KOPT-K1 (cell line): ENCODE data around the gene SHROOM3.

ENCODE experiments used
- H3K27ac ChIP-seq: fragments of 200-600 bp; sonication (generic); 2 replicates; pipeline ENCODE4 v1.5.1; 2016; ENCODE audit warnings: antibody characterized with exemption, mild to moderate bottlenecking, low read depth, low read length; ENCODE audit not compliant: poor library complexity, severe bottlenecking
- H3K36me3 ChIP-seq: fragments of 200-600 bp; sonication (generic); 2 replicates; pipeline ENCODE4 v1.5.1; 2017; ENCODE audit warnings: antibody characterized with exemption, mild to moderate bottlenecking, low read length, moderate library complexity; ENCODE audit not compliant: insufficient read depth
- H3K9me3 ChIP-seq: fragments of 200-600 bp; sonication (generic); 2 replicates; pipeline ENCODE4 v1.5.1; 2017; ENCODE audit warnings: antibody characterized with exemption, low read length, mild to moderate bottlenecking; ENCODE audit not compliant: insufficient read depth, poor library complexity, severe bottlenecking

Gene SHROOM3

GRCh38 chr4:76458825-76459224, 23.8 kb downstream of the SHROOM3 start:
- Histone ChIP-seq H3K27ac (no peak overlapping the region), H3K36me3 (no peaks in the 10 kb centered on the region), H3K9me3 (peaks cover 9% of the 10 kb centered on the region)

- Histone ChIP-seq H3K9me3 (peaks cover 13% of the 10 kb centered on the region), H3K27ac (no peak overlapping the region), H3K36me3 (no peaks in the 10 kb centered on the region)
Observed at GRCh38 chr4:76459291-76459723, 24.3 kb downstream of the SHROOM3 start.

- H3K9me3 ChIP-seq = peaks cover 13% of the 10 kb centered on the region
- H3K36me3 ChIP-seq = no peaks in the 10 kb centered on the region
- no peak overlapping the region for H3K27ac ChIP-seq
Observed at GRCh38 chr4:76463568-76463967, 28.5 kb downstream of the SHROOM3 start.

GRCh38 chr4:76470064-76470463, 35.0 kb downstream of the SHROOM3 start:
- H3K9me3 ChIP-seq = no peaks in the 10 kb centered on the region
- no peaks in the 10 kb centered on the region for H3K36me3 ChIP-seq
- H3K27ac ChIP-seq = no peak overlapping the region

- Histone ChIP-seq H3K27ac (no peak overlapping the region), H3K9me3 (no peaks in the 10 kb centered on the region), H3K36me3 (no peaks in the 10 kb centered on the region)
Observed at GRCh38 chr4:76470532-76470931, 35.5 kb downstream of the SHROOM3 start.

- Histone ChIP-seq H3K36me3 (no peaks in the 10 kb centered on the region), H3K9me3 (no peaks in the 10 kb centered on the region), H3K27ac (no peak overlapping the region)
Observed at GRCh38 chr4:76476571-76476970, 41.5 kb downstream of the SHROOM3 start.

GRCh38 chr4:76484654-76485053, 49.6 kb downstream of the SHROOM3 start:
- H3K27ac ChIP-seq = no peak overlapping the region
- no peaks in the 10 kb centered on the region for H3K9me3 ChIP-seq
- no peaks in the 10 kb centered on the region for H3K36me3 ChIP-seq

- no peak overlapping the region for H3K27ac ChIP-seq
- no peaks in the 10 kb centered on the region for H3K9me3 ChIP-seq
- H3K36me3 ChIP-seq = no peaks in the 10 kb centered on the region
Observed at GRCh38 chr4:76485450-76485849, 50.4 kb downstream of the SHROOM3 start.

- Histone ChIP-seq H3K27ac (no peak overlapping the region), H3K36me3 (no peaks in the 10 kb centered on the region), H3K9me3 (no peaks in the 10 kb centered on the region)
Observed at GRCh38 chr4:76486588-76487276, 51.7 kb downstream of the SHROOM3 start.

- no peak overlapping the region for H3K27ac ChIP-seq
- H3K36me3 ChIP-seq = no peaks in the 10 kb centered on the region
- no peaks in the 10 kb centered on the region for H3K9me3 ChIP-seq
Observed at GRCh38 chr4:76487621-76488020, 52.6 kb downstream of the SHROOM3 start.

GRCh38 chr4:76488455-76488854, 53.4 kb downstream of the SHROOM3 start:
- Histone ChIP-seq H3K36me3 (no peaks in the 10 kb centered on the region), H3K9me3 (no peaks in the 10 kb centered on the region), H3K27ac (peak overlapping the region; percentile 38)

- Histone ChIP-seq H3K27ac (peak overlapping the region; percentile 38), H3K36me3 (no peaks in the 10 kb centered on the region)
Observed at GRCh38 chr4:76488888-76489685, 54.1 kb downstream of the SHROOM3 start.

GRCh38 chr4:76489686-76490161, 54.7 kb downstream of the SHROOM3 start:
- peak overlapping the region; percentile 38 for H3K27ac ChIP-seq
- H3K36me3 ChIP-seq = no peaks in the 10 kb centered on the region
- no peaks in the 10 kb centered on the region for H3K9me3 ChIP-seq

More at GRCh38 chr4:76488888-76489685, 54.1 kb downstream of the SHROOM3 start:
- H3K9me3 ChIP-seq = no peaks in the 10 kb centered on the region

- Histone ChIP-seq H3K36me3 (no peaks in the 10 kb centered on the region), H3K27ac (no peak overlapping the region), H3K9me3 (no peaks in the 10 kb centered on the region)
Observed at GRCh38 chr4:76492055-76492454, 57.0 kb downstream of the SHROOM3 start.

GRCh38 chr4:76494243-76494642, 59.2 kb downstream of the SHROOM3 start:
- Histone ChIP-seq H3K27ac (no peak overlapping the region), H3K36me3 (no peaks in the 10 kb centered on the region), H3K9me3 (no peaks in the 10 kb centered on the region)
